ENCODE measurements around the gene OGA.

DNA sequence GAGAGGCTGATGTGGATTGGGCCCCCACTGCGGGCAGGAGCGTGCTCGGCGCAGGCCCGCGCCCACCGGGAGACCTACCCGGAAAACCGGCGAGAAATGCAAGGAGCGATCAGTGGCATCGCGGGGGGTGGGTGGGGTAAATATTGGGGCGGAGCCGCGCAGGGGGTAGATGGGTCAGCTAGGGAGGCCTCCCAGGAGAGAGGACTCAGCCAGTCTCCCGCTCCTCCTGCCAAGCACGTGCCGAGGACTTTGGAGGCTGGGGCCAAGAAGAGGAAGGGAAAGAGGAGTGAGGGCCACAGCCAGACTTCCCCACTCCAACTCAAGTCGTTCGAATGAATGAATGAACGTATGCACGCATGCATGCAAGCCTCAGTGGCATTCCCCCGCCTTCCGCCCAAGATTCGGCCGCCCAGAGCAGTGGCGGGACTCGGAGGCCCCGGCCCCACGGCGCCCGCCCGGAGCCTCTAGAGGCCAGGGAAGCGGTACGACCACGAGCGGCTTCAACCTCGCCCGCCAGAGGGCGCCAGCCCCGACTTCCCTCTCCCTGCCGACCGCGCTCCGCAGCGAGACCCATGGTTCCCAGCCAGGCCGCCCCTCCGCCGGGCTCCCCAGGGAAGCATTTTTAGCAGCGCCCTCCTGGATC lies 38.6 kb downstream of the OGA start:
- TF ChIP-seq HNRNPH1 (optimal IDR thresholded peaks at IDR 0.05; ENCODE audit: low read depth, low read length) (no peak), ZNF780A (CRISPR knock-in tag; IDR thresholded peaks at IDR 0.05) (no peak), CTBP1 (IDR thresholded peaks at IDR 0.05; ENCODE audit: borderline replicate concordance) (no peak), POLR2A (conservative IDR thresholded peaks at IDR 0.05) (no peak), EZH2 (IDR thresholded peaks at IDR 0.05; ENCODE audit: borderline replicate concordance, low read depth, low read length) (no peak), YBX1 (IDR thresholded peaks at IDR 0.05) (no peak), TCF7L2 (IDR thresholded peaks at IDR 0.05; ENCODE audit: low read depth, low read length) (no peak), ELF1 (tag; IDR thresholded peaks at IDR 0.05) (no peak)
- TF ChIP-seq, protein P1, sequence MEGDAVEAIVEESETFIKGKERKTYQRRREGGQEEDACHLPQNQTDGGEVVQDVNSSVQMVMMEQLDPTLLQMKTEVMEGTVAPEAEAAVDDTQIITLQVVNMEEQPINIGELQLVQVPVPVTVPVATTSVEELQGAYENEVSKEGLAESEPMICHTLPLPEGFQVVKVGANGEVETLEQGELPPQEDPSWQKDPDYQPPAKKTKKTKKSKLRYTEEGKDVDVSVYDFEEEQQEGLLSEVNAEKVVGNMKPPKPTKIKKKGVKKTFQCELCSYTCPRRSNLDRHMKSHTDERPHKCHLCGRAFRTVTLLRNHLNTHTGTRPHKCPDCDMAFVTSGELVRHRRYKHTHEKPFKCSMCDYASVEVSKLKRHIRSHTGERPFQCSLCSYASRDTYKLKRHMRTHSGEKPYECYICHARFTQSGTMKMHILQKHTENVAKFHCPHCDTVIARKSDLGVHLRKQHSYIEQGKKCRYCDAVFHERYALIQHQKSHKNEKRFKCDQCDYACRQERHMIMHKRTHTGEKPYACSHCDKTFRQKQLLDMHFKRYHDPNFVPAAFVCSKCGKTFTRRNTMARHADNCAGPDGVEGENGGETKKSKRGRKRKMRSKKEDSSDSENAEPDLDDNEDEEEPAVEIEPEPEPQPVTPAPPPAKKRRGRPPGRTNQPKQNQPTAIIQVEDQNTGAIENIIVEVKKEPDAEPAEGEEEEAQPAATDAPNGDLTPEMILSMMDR (IDR thresholded peaks at IDR 0.05 in 2 of 3, conservative IDR thresholded peaks at IDR 0.05 in 1 of 3; ENCODE audit: insufficient read depth in 2 of 3, low read depth in 1 of 3, low read length in 3 of 3) = no peak
- TF ChIP-seq, protein P2, sequence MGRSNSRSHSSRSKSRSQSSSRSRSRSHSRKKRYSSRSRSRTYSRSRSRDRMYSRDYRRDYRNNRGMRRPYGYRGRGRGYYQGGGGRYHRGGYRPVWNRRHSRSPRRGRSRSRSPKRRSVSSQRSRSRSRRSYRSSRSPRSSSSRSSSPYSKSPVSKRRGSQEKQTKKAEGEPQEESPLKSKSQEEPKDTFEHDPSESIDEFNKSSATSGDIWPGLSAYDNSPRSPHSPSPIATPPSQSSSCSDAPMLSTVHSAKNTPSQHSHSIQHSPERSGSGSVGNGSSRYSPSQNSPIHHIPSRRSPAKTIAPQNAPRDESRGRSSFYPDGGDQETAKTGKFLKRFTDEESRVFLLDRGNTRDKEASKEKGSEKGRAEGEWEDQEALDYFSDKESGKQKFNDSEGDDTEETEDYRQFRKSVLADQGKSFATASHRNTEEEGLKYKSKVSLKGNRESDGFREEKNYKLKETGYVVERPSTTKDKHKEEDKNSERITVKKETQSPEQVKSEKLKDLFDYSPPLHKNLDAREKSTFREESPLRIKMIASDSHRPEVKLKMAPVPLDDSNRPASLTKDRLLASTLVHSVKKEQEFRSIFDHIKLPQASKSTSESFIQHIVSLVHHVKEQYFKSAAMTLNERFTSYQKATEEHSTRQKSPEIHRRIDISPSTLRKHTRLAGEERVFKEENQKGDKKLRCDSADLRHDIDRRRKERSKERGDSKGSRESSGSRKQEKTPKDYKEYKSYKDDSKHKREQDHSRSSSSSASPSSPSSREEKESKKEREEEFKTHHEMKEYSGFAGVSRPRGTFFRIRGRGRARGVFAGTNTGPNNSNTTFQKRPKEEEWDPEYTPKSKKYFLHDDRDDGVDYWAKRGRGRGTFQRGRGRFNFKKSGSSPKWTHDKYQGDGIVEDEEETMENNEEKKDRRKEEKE (IDR thresholded peaks at IDR 0.05; ENCODE audit: borderline replicate concordance in 1 of 2, control insufficient read depth in 1 of 2, low read depth in 2 of 2, low read length in 1 of 2) = no peak

Data from K562 (cell line).